ENCODE measurements around the gene STXBP5.
A peak's percentile ranks its signal among the peaks of the same experiment; 100 is the strongest.

Gene STXBP5

GRCh38 chr6:147202516-147203310 lies 1.5 kb upstream of the STXBP5 start:
- peak; percentile 98 for DNase-seq (ENCODE audit: low read depth)
- peak overlapping the region; percentile 93 for H3K4me3 ChIP-seq (ENCODE audit: low read depth, low read length)
- no peak for TF ChIP-seq CTCF (IDR thresholded peaks at IDR 0.05; ENCODE audit: low read depth, low read length)
- peak; percentile 64 for TF ChIP-seq POLR2A (IDR thresholded peaks at IDR 0.05; ENCODE audit: extremely low read depth, insufficient read length)
- TF ChIP-seq, protein P1, sequence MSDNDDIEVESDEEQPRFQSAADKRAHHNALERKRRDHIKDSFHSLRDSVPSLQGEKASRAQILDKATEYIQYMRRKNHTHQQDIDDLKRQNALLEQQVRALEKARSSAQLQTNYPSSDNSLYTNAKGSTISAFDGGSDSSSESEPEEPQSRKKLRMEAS (IDR thresholded peaks at IDR 0.05; ENCODE audit: low read depth, low read length), result peak; percentile 24; the same call in 1 of the 2 replicates
- 0 out of 2 replicates have a peak, but pooled peaks have one; percentile 28 for TF ChIP-seq MYC (IDR thresholded peaks at IDR 0.05; ENCODE audit: low read depth, low read length)

GRCh38 chr6:147203311-147204059 lies 732 bp upstream of the STXBP5 start:
- H3K4me3 ChIP-seq (ENCODE audit: low read depth, low read length), result peak overlapping the region; percentile 93
- DNase-seq (ENCODE audit: low read depth), result peak; percentile 91
- TF ChIP-seq POLR2A (IDR thresholded peaks at IDR 0.05; ENCODE audit: extremely low read depth, insufficient read length), result peak; percentile 71
- TF ChIP-seq CTCF (IDR thresholded peaks at IDR 0.05; ENCODE audit: low read depth, low read length), result no peak
- TF ChIP-seq MYC (IDR thresholded peaks at IDR 0.05; ENCODE audit: low read depth, low read length), result no peak
- TF ChIP-seq, protein P1 (IDR thresholded peaks at IDR 0.05; ENCODE audit: low read depth, low read length), result no peak

DNA sequence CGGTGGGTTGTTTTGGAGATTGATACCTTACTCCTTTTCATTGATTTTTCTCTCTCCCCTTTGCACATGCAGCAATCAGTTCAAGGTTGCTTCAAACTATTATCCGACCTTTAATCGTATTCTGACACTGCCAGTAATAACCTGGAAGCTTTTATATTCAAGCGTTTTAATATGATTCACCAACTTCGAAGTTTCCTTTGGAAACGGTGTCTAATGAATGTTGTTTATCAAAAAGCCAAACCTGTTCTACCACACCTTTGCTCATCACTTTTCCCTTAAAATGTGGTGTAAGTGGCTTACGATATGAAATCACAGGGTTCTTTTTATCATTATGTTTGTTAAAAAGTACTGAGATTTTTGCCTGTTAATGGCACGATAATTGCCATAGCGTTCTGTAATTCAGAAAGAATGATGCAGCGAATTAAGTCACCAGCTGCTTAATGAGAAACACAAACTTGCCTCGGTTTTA lies 660 bp downstream of the STXBP5 start:
- TF ChIP-seq CTCF (IDR thresholded peaks at IDR 0.05; ENCODE audit: low read depth, low read length), result no peak
- TF ChIP-seq MYC (IDR thresholded peaks at IDR 0.05; ENCODE audit: low read depth, low read length), result no peak
- TF ChIP-seq POLR2A (IDR thresholded peaks at IDR 0.05; ENCODE audit: extremely low read depth, insufficient read length), result no peak
- TF ChIP-seq, protein P1 (IDR thresholded peaks at IDR 0.05; ENCODE audit: low read depth, low read length), result no peak
- DNase-seq (ENCODE audit: low read depth), result no peak
- H3K4me3 ChIP-seq (ENCODE audit: low read depth, low read length), result peak overlapping the region; percentile 90

- DNase-seq (ENCODE audit: low read depth), result no peak
Observed at GRCh38 chr6:147205690-147206600, 1.7 kb downstream of the STXBP5 start.

More at GRCh38 chr6:147205690-147206600, 1.7 kb downstream of the STXBP5 start:
- H3K4me3 ChIP-seq (ENCODE audit: low read depth, low read length), result peak overlapping the region; percentile 90
- TF ChIP-seq CTCF (IDR thresholded peaks at IDR 0.05; ENCODE audit: low read depth, low read length) (no peak), MYC (IDR thresholded peaks at IDR 0.05; ENCODE audit: low read depth, low read length) (no peak), POLR2A (IDR thresholded peaks at IDR 0.05; ENCODE audit: extremely low read depth, insufficient read length) (no peak)
- TF ChIP-seq, protein P1 (IDR thresholded peaks at IDR 0.05; ENCODE audit: low read depth, low read length), result no peak
